Stomach (tissue), 4 donors: ENCODE measurements around the gene IL10RA.

Experiments used
- POLR2A ChIP-seq, 4 donors: fragments of 450-650 bp; IDR thresholded peaks; one replicate each; pipeline ENCODE4 v1.6.1; 2016; ENCODE audit warnings: antibody characterized with exemption in 4 of 4, control low read depth in 2 of 4, mild to moderate bottlenecking in 1 of 4, moderate library complexity in 1 of 4
- POLR2AphosphoS5 ChIP-seq, 3 donors: sonication (generic); formaldehyde crosslinking; IDR thresholded peaks; one replicate each; pipeline ENCODE4 v1.6.1; 2016; ENCODE audit warnings: antibody characterized with exemption in 3 of 3
- TF ChIP-seq, protein P1 (sequence below), 7 experiments: fragments of 450-650 bp in 4 of 7; fragments of 200-600 bp in 3 of 7; sonication (generic) in 3 of 7; IDR thresholded peaks; one replicate each; pipeline ENCODE4 v1.5.1; 2016 to 2019; ENCODE audit warnings: antibody characterized with exemption in 7 of 7, control low read depth in 2 of 7, mild to moderate bottlenecking in 1 of 7

DNA sequence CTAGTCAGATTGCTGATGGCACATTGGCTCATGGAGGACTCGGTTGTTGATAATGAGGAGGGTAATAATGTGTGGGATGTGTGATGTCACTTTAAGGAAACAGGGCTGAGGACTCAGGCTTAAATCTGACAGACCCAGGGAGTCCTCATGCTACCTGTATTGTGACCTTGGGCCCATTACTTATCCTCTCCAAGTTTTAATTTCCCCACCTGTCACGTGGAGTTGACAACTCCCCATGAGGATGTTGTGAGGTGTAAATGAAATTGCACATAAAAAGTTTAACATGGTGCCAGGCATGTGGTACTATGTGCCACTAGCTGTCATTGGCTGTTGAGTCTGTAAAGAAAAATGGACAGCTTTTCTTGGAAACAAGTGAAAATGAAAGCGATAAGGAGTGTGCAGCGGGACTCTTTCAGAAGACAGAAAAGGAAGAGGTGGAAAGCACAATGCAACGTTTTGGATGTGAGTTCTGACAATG lies 15.3 kb downstream of the IL10RA start:
- TF ChIP-seq POLR2AphosphoS5 (IDR thresholded peaks at IDR 0.05) (no peak), POLR2A (IDR thresholded peaks at IDR 0.05) (no peak)
- TF ChIP-seq, protein P1, sequence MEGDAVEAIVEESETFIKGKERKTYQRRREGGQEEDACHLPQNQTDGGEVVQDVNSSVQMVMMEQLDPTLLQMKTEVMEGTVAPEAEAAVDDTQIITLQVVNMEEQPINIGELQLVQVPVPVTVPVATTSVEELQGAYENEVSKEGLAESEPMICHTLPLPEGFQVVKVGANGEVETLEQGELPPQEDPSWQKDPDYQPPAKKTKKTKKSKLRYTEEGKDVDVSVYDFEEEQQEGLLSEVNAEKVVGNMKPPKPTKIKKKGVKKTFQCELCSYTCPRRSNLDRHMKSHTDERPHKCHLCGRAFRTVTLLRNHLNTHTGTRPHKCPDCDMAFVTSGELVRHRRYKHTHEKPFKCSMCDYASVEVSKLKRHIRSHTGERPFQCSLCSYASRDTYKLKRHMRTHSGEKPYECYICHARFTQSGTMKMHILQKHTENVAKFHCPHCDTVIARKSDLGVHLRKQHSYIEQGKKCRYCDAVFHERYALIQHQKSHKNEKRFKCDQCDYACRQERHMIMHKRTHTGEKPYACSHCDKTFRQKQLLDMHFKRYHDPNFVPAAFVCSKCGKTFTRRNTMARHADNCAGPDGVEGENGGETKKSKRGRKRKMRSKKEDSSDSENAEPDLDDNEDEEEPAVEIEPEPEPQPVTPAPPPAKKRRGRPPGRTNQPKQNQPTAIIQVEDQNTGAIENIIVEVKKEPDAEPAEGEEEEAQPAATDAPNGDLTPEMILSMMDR (IDR thresholded peaks at IDR 0.05) = no peak
